Fibroblast of lung (primary cell): Measurements from ENCODE around the gene PRKCA. TPM values are rescaled to one million over a fixed set of nuclear protein-coding genes. Genes with fewer than 3 reads are reported as not detected.

Source experiments
- DNase-seq, 2 donors: peaks; one replicate each; pipeline versions ENCODE4 v3.0.0 to v3.0.0-alpha.2; 2010; ENCODE audit warnings: low read depth in 2 of 2
- H2AFZ ChIP-seq: 2 replicates; pipeline ENCODE4 v1.5.1; 2012; ENCODE audit warnings: low read length, control low read depth, inconsistent platforms
- H3K27ac ChIP-seq: 2 replicates; pipeline ENCODE4 v1.5.1; 2011; ENCODE audit warnings: low read length, control low read depth; ENCODE audit not compliant: insufficient read depth
- H3K27me3 ChIP-seq: 2 replicates; pipeline ENCODE4 v1.5.1; 2011; ENCODE audit warnings: mild to moderate bottlenecking, low read length; ENCODE audit not compliant: control insufficient read depth, insufficient read depth
- H3K36me3 ChIP-seq: 2 replicates; pipeline ENCODE4 v1.5.1; 2011; ENCODE audit warnings: low read length; ENCODE audit not compliant: control insufficient read depth, insufficient read depth
- H3K4me1 ChIP-seq: 2 replicates; pipeline ENCODE4 v1.5.1; 2011; ENCODE audit warnings: low read length; ENCODE audit not compliant: control insufficient read depth, insufficient read depth; ENCODE audit errors: extremely low read depth
- H3K4me2 ChIP-seq: 2 replicates; pipeline ENCODE4 v1.5.1; 2011; ENCODE audit warnings: low read length, control low read depth; ENCODE audit not compliant: insufficient read depth; ENCODE audit errors: extremely low read depth
- H3K4me3 ChIP-seq, 4 experiments: fragments of 200-600 bp in 1 of 4; sonication (generic) in 1 of 4; replicated peaks in 1 of 4; 2 replicates each; pipeline ENCODE4 v1.5.1; 2011 to 2016; ENCODE audit warnings: low read length in 4 of 4, low read depth in 3 of 4, mild to moderate bottlenecking in 3 of 4, control low read depth in 2 of 4, inconsistent platforms in 1 of 4, mixed read lengths in 1 of 4; ENCODE audit not compliant: insufficient read depth in 1 of 4; ENCODE audit errors: control extremely low read depth in 1 of 4
- H3K79me2 ChIP-seq: 2 replicates; pipeline ENCODE4 v1.5.1; 2012; ENCODE audit warnings: mild to moderate bottlenecking, low read length, inconsistent platforms; ENCODE audit not compliant: control insufficient read depth, insufficient read depth
- H3K9ac ChIP-seq: 2 replicates; pipeline ENCODE4 v1.5.1; 2011; ENCODE audit warnings: mild to moderate bottlenecking, low read length, control low read depth; ENCODE audit not compliant: insufficient read depth
- H3K9me3 ChIP-seq: 2 replicates; pipeline ENCODE4 v1.5.1; 2012; ENCODE audit warnings: low read depth, low read length; ENCODE audit not compliant: control insufficient read depth, insufficient read depth
- H4K20me1 ChIP-seq: 2 replicates; pipeline ENCODE4 v1.5.1; 2011; ENCODE audit warnings: low read length; ENCODE audit not compliant: control insufficient read depth, insufficient read depth; ENCODE audit errors: extremely low read depth
- CTCF ChIP-seq, 2 donors: IDR thresholded peaks in 1 of 2; conservative IDR thresholded peaks in 1 of 2; 1 replicate in 1 of 2; 2 replicates in 1 of 2; pipeline ENCODE4 v1.5.1; 2011 to 2012; ENCODE audit warnings: low read length in 2 of 2, control low read depth in 1 of 2, inconsistent platforms in 1 of 2, low read depth in 1 of 2, mild to moderate bottlenecking in 1 of 2
- EZH2 ChIP-seq: IDR thresholded peaks from 2 replicates; pipeline ENCODE4 v1.5.1; 2012; ENCODE audit warnings: low read length, control low read depth, mild to moderate bottlenecking; ENCODE audit errors: missing control alignments
- polyA plus RNA-seq, 2 donors: library from polyadenylated mRNA; depleted of rRNA in 1 of 2; stranded (reverse) in 1 of 2; unstranded in 1 of 2; fragments of >200 nt; gene quantifications; 2 replicates each; pipeline ENCODE4 v1.2.1, GENCODE V29; 2011 to 2012; ENCODE audit warnings: missing spikeins in 1 of 2
- total RNA-seq: library from RNA; depleted of rRNA; stranded (reverse); fragments of >200 nt; gene quantifications from 2 replicates; pipeline ENCODE4 v1.2.1, GENCODE V29; 2014

Gene PRKCA
- total and polyA plus RNA-seq, 2 donors (not counting 1 experiment from before 2014, with no cell fraction given): 34.0 to 74.2 TPM

- Histone ChIP-seq H3K9ac (no peak overlapping the region), H3K4me2 (no peak overlapping the region), H3K79me2 (peaks cover 90% of the 10 kb centered on the region), H2AFZ (no peak overlapping the region), H3K27me3 (no peaks in the 10 kb centered on the region), H3K36me3 (no peaks in the 10 kb centered on the region), H3K4me1 (peaks cover 2% of the 10 kb centered on the region), H3K27ac (no peak overlapping the region), H3K9me3 (no peaks in the 10 kb centered on the region), H4K20me1 (no peaks in the 10 kb centered on the region), H3K4me3 (no peak overlapping the region)
- TF ChIP-seq CTCF (conservative IDR thresholded peaks at IDR 0.05 in 1 of 2, IDR thresholded peaks at IDR 0.05 in 1 of 2; ENCODE audit: low read depth in 1 of 2, low read length in 2 of 2): peak; percentile 8 to 9
- TF ChIP-seq EZH2: no peak
- DNase-seq: no peak
These were observed 8.2 kb downstream of the PRKCA start for GRCh38 chr17:66310528-66311148.

- Histone ChIP-seq H3K9me3 (no peaks in the 10 kb centered on the region), H3K4me3 (no peak overlapping the region), H3K36me3 (no peaks in the 10 kb centered on the region), H3K27ac (no peak overlapping the region), H4K20me1 (no peaks in the 10 kb centered on the region), H3K27me3 (no peaks in the 10 kb centered on the region), H2AFZ (no peak overlapping the region), H3K4me1 (peaks cover 7% of the 10 kb centered on the region), H3K79me2 (peaks cover 82% of the 10 kb centered on the region), H3K9ac (no peak overlapping the region), H3K4me2 (no peak overlapping the region)
- no peak for DNase-seq
- TF ChIP-seq CTCF (conservative IDR thresholded peaks at IDR 0.05 in 1 of 2, IDR thresholded peaks at IDR 0.05 in 1 of 2; ENCODE audit: low read depth in 1 of 2, low read length in 2 of 2) (no peak), EZH2 (no peak)
These were observed 10.5 kb downstream of the PRKCA start for GRCh38 chr17:66312912-66313311.

GRCh38 chr17:66313325-66313724 lies 10.9 kb downstream of the PRKCA start:
- H3K27me3 ChIP-seq: no peaks in the 10 kb centered on the region
- no peak overlapping the region for H3K4me3 ChIP-seq
- no peaks in the 10 kb centered on the region for H3K9me3 ChIP-seq
- H2AFZ ChIP-seq: no peak overlapping the region
- no peaks in the 10 kb centered on the region for H4K20me1 ChIP-seq
- H3K79me2 ChIP-seq: peaks cover 82% of the 10 kb centered on the region
- TF ChIP-seq CTCF (conservative IDR thresholded peaks at IDR 0.05 in 1 of 2, IDR thresholded peaks at IDR 0.05 in 1 of 2; ENCODE audit: low read depth in 1 of 2, low read length in 2 of 2): no peak
- TF ChIP-seq EZH2: no peak
- no peak for DNase-seq
- no peaks in the 10 kb centered on the region for H3K36me3 ChIP-seq
- peaks cover 10% of the 10 kb centered on the region for H3K4me1 ChIP-seq
- no peak overlapping the region for H3K9ac ChIP-seq
- H3K27ac ChIP-seq: no peak overlapping the region
- H3K4me2 ChIP-seq: no peak overlapping the region
